DOHH2 (cell line): Measurements from ENCODE around the gene LRR1.
"Not testable (repeated sequence)": the region's sequence is repeated elsewhere in the genome, so short reads cannot be mapped to it uniquely, and the experiment has no call there.

Experiments
- EZH2phosphoT487 ChIP-seq: fragments of 200-600 bp; sonication (generic); IDR thresholded peaks from 2 replicates; pipeline ENCODE4 v1.6.1; 2017; ENCODE audit warnings: borderline replicate concordance, mild to moderate bottlenecking, antibody characterized with exemption, low read length, moderate library complexity, mixed read lengths
- TF ChIP-seq, protein P1 (sequence below): fragments of 200-600 bp; sonication (generic); IDR thresholded peaks from one replicate; pipeline ENCODE4 v1.5.1; 2014; ENCODE audit warnings: antibody characterized with exemption, mild to moderate bottlenecking, low read depth, low read length; ENCODE audit not compliant: poor library complexity, severe bottlenecking

GRCh38 chr14:49584981-49585640 lies 13.6 kb upstream of the LRR1 start:
- TF ChIP-seq, protein P1, sequence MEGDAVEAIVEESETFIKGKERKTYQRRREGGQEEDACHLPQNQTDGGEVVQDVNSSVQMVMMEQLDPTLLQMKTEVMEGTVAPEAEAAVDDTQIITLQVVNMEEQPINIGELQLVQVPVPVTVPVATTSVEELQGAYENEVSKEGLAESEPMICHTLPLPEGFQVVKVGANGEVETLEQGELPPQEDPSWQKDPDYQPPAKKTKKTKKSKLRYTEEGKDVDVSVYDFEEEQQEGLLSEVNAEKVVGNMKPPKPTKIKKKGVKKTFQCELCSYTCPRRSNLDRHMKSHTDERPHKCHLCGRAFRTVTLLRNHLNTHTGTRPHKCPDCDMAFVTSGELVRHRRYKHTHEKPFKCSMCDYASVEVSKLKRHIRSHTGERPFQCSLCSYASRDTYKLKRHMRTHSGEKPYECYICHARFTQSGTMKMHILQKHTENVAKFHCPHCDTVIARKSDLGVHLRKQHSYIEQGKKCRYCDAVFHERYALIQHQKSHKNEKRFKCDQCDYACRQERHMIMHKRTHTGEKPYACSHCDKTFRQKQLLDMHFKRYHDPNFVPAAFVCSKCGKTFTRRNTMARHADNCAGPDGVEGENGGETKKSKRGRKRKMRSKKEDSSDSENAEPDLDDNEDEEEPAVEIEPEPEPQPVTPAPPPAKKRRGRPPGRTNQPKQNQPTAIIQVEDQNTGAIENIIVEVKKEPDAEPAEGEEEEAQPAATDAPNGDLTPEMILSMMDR = not testable (repeated sequence)
- TF ChIP-seq EZH2phosphoT487 = not testable (repeated sequence)
